Activated CD8-positive, alpha-beta memory T cell treated with anti-CD3 and anti-CD28 coated beads for 48 hours (primary cell): ENCODE data around the gene GRAMD2B.
"Not testable (repeated sequence)": the region's sequence is repeated elsewhere in the genome, so short reads cannot be mapped to it uniquely, and the experiment has no call there.

Source experiments
- DNase-seq, 3 experiments: peaks; one replicate each; pipeline ENCODE4 v3.0.0-alpha.2; 2020; ENCODE audit warnings: low read depth in 2 of 3, low spot score in 2 of 3

GRAMD2B gene

GRCh38 chr5:126422994-126423788 lies at the start of gene GRAMD2B:
Gene GRAMD2B (plus strand): TSS chr5:126423409. CDS start chr5:126423607, 198 bp downstream.
- peak; percentile 27 to 37 (median 36) for DNase-seq

GRCh38 chr5:126374109-126374416 lies 49.1 kb upstream of the GRAMD2B start:
- DNase-seq, result no peak

DNA sequence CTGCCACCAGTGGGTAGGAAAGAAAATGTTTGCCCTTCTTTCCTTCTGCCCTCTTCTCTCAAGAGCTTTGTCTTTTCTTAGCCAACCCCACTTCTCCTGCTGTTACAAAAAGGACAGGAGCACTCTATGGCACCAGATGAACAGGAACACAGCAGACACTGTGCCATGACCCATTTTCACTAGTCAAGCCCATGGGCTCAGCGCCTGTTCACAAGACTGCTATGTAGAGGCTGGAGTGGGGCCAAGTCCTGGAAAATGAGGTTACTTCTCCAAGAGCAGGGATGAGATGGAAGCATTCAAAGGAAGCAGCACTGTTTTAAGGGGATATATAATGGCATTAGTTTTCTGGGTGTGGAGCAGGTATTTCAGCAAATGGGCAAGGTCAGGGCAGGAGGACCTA lies 46.8 kb upstream of the GRAMD2B start:
- no peak for DNase-seq

DNA sequence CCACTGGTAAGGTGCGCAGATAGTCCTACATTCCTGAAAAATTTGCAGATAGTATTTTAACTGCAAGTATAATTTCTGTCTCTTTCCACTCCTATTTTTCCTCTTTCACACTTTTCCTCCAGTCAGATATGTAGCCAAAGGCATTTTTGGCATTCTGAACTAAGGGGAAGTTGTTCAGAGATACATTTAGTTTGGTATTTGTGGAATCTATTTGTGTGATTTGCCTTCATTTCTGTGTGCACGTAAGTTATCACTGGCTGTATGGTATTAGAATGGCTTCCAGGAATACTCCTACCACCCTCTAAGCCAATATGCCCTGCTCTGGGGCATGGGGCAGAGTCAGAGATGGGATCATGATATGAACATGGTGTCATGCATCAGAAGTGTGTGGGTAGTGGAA lies 45.8 kb upstream of the GRAMD2B start:
- DNase-seq, result no peak

DNA sequence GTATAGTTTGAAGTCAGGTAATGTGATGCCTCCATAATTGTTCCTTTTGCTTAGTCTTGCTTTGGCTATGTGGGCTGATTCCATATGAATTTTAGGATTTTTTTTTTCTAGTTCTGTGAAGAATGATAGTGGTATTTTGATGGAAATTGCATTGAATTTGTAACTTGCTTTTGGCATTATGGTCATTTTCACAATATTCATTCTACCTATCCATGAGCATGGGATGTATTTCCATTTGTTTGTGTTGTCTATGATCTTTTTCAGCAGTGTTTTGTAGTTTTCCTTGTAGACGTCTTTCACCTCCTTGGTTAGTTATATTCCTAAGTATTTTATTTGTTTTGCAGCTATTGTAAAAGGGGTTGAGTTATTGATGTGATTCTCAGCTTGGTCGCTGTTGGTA lies 42.9 kb upstream of the GRAMD2B start:
- not testable (repeated sequence) for DNase-seq

DNA sequence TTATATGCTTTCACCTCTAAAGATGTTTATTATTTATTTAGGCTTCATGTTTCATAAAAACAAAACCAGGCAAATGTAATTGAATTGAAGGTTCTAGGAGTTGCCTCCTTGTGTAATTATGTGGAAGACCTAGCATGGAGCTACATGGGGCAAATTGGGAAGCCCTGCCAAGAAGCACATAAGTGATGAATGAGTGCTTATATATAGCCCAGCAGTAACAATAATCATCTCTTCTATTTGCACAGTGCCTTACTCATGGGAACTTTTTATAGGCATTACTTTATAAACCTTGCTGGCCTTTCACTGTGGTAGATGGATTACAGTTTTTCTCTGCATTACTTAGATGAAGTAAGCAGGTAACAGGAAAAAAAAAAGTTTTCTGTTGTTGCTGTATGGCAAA lies 40.0 kb upstream of the GRAMD2B start:
- no peak for DNase-seq

GRCh38 chr5:126383776-126384175 lies 39.4 kb upstream of the GRAMD2B start:
- no peak for DNase-seq

DNA sequence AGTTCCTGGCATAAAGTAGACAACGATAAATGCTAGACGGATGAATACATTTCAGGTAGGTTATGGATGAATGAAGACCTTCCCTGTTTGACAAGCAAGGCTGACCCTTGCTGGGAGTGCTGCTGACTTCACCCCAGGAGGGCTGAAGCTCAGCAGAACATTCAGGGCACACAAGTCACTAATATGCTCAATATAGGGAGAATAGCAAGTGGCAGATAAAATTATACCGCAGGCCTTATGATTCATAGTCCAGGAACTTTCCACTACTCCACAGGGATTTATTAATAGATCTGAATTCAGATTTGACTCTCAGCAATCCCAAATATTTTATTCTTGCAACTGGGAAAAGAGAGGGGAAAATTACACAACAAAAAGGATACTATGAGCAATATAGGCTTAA lies 38.2 kb upstream of the GRAMD2B start:
- DNase-seq, result no peak

- DNase-seq, result no peak
Observed at GRCh38 chr5:126385524-126386502, 37.4 kb upstream of the GRAMD2B start.

GRCh38 chr5:126389179-126389578 lies 34.0 kb upstream of the GRAMD2B start:
- no peak for DNase-seq

DNA sequence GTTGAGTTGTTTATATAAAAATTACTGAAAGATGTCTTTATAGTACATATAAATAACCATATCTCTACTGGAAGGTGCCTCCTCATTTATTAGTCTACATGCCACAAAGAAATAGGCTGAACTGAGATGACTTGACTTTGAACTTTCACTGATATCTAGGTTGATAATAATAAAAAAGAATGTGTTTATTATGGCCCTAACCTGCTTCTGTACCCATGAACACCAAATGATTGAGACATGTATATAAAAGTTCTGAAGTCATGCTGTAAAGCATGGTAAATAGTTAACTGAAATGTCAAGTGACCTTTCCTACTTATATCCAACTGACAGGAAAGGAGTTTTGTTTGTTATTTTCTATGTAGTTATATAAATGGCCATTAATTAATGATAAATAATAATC lies 33.2 kb upstream of the GRAMD2B start:
- no peak for DNase-seq

DNA sequence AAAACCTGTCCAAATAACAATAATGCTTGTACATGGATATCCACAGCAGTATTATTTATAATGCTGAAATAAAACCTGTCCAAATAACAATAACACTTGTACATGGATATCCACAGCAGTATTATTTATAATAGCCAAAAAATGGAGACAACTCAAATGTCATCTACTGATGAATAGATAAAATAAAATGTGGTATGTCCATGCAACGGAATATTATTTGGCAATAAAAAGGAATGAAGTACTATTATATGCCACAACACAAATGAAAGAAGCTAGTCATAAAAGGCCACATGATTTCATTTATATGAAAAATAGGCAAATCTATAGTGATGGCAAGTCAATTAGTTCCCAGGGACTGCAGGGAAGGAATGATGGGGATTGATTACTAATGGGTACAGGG lies 31.8 kb upstream of the GRAMD2B start:
- DNase-seq, result no peak

DNA sequence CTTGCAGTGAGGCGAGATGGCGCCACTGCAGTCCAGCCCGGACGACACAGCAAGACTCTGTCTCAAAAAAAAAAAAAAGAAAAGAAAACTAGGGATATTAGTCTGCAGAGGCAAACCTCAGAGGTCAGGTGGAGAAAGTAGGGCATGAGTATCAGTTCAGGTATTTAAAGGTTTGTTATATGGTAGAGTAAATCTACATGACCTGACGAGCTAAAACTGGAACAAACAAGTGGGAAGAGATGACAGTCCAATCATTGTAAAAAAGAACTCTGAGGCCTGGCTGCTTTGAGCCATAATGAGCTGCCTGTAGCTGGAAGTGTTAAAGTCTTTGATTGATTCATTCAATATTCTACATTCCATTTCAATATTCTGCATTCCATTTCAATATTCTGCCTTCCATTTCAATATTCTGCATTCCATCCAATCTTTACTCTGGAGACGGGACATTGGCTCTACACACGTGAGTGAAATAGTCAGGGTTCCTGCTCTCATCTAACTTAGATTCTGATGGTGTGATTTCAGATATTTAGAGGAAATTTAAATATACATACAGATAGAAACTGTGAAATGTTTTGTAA lies 28.9 kb upstream of the GRAMD2B start:
- DNase-seq, result no peak

DNA sequence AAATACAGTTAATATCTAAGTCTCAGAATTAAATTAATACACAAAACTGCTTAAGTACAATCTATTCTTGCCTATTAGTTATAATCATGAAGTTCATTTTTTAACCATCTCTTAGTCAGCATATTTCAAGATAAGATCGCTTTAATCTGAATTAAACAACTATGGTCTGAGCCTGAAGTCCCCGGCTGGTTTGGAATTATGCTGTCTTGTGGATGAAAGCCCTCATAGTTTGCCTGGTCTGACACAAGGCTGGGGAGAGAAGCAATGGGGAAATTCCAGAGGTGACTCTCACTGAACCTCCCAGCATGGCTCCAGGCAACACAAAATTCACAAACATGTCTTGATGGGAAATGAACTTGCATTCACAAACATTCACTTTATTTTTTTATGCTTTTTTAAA lies 28.0 kb upstream of the GRAMD2B start:
- no peak for DNase-seq

DNA sequence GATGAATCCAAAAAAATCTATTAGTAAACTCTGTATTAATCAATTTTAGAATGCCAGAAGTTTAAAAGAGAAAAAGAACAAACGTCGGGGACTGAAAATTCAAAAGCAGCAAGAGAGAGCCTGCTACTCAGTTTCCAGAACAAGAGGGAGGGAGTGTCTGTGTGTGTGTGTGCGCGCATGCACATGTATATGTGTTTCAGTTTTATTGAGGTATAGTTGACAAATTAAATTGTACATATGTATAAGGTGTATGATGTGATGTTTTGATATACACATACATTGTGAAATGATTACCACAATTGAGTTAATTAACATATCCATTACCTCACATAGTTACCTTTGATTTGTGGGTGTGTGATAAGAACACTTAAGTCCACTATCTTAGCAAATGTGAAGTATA lies 27.6 kb upstream of the GRAMD2B start:
- DNase-seq, result no peak

GRCh38 chr5:126396721-126397120 lies 26.5 kb upstream of the GRAMD2B start:
- not testable (repeated sequence) for DNase-seq

DNA sequence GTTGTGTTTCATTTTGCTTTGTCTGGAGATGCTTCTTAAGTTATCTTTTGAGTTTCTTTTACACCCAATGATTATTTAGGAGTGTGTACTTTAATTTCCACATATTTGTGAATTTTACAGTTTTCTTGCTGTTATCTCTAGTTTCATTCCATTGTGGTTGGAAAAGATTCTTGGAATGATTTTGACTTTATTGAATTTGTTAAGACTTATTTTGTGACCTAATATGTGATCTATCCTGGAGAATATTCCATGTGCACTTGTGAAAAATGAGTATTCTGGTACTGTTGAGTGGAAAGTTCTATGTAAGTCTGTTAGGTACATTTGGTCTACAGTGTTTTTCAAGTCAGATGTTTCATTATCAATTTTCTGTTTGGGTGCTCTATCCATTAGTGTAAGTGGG lies 24.4 kb upstream of the GRAMD2B start:
- DNase-seq, result no peak

GRCh38 chr5:126400621-126401251 lies 22.5 kb upstream of the GRAMD2B start:
- no peak for DNase-seq

- DNase-seq, result no peak
Observed at GRCh38 chr5:126402621-126403555, 20.3 kb upstream of the GRAMD2B start.

DNA sequence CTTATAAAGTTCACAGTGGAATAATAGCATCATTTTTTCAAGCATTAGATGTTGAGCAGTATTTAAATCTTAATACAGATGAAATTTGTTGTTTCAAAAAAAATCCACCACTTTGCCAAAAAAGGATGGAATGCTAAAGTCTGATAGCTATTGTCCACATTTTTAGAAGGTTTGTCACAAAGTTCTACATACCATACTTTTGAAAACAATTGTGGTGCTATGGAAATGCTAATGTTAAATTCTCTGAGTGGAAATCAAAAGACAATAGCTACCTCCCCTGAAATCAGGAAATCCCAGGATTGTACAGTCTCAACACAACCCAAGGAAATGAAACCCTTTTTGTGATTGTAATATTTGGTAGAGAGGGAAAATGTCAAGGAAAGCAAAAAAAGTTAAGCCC lies 19.3 kb upstream of the GRAMD2B start:
- DNase-seq, result no peak
